Activated T-helper 1 cell treated with Interleukin-2 at 50 U/mL for 16 hours (primary cell): ENCODE measurements around the gene SREK1.
"Not testable (repeated sequence)": the region's sequence is repeated elsewhere in the genome, so short reads cannot be mapped to it uniquely, and the experiment has no call there.

ENCODE experiments used
- DNase-seq: peaks from one replicate; pipeline ENCODE4 v3.0.0-alpha.2; 2020; ENCODE audit warnings: low read depth

The SREK1 gene

GRCh38 chr5:66144074-66144833 lies at the start of gene SREK1:
Gene SREK1 (plus strand): TSS chr5:66144300. CDS start chr5:66144377, 77 bp downstream.
- peak; percentile 79 for DNase-seq

- DNase-seq, result no peak
These were observed 43.2 kb upstream of the SREK1 start for GRCh38 chr5:66100851-66101250.

GRCh38 chr5:66113160-66113559 lies 30.9 kb upstream of the SREK1 start:
- no peak for DNase-seq

GRCh38 chr5:66118304-66118703 lies 25.8 kb upstream of the SREK1 start:
- DNase-seq, result no peak

GRCh38 chr5:66122379-66123034 lies 21.6 kb upstream of the SREK1 start:
- DNase-seq, result no peak

- no peak for DNase-seq
These were observed 15.0 kb upstream of the SREK1 start for GRCh38 chr5:66129144-66129543.

- DNase-seq, result no peak
These were observed 13.6 kb upstream of the SREK1 start for GRCh38 chr5:66130493-66130892.

- no peak for DNase-seq
These were observed 9.7 kb upstream of the SREK1 start for GRCh38 chr5:66134407-66134861.

- DNase-seq, result no peak
These were observed 8.0 kb upstream of the SREK1 start for GRCh38 chr5:66136053-66136452.

- not testable (repeated sequence) for DNase-seq
These were observed 7.2 kb upstream of the SREK1 start for GRCh38 chr5:66136944-66137343.

GRCh38 chr5:66138637-66139317 lies 5.3 kb upstream of the SREK1 start:
- no peak for DNase-seq

GRCh38 chr5:66139318-66139712 lies 4.8 kb upstream of the SREK1 start:
- DNase-seq, result no peak

- DNase-seq, result no peak
These were observed 1.7 kb upstream of the SREK1 start for GRCh38 chr5:66142417-66142816.

GRCh38 chr5:66143473-66144073 lies 527 bp upstream of the SREK1 start:
- DNase-seq, result no peak

GRCh38 chr5:66144834-66145390 lies 812 bp downstream of the SREK1 start:
- DNase-seq, result no peak

- DNase-seq, result no peak
These were observed 1.6 kb downstream of the SREK1 start for GRCh38 chr5:66145737-66146136.

- no peak for DNase-seq
These were observed 5.8 kb downstream of the SREK1 start for GRCh38 chr5:66149950-66150349.

GRCh38 chr5:66151030-66151429 lies 6.9 kb downstream of the SREK1 start:
- no peak for DNase-seq

GRCh38 chr5:66151491-66151890 lies 7.4 kb downstream of the SREK1 start:
- DNase-seq, result no peak

- no peak for DNase-seq
These were observed 12.9 kb downstream of the SREK1 start for GRCh38 chr5:66157046-66157445.

- DNase-seq, result no peak
These were observed 17.3 kb downstream of the SREK1 start for GRCh38 chr5:66161356-66161755.
